Measurements from ENCODE around the gene CDC42BPB.

DNA sequence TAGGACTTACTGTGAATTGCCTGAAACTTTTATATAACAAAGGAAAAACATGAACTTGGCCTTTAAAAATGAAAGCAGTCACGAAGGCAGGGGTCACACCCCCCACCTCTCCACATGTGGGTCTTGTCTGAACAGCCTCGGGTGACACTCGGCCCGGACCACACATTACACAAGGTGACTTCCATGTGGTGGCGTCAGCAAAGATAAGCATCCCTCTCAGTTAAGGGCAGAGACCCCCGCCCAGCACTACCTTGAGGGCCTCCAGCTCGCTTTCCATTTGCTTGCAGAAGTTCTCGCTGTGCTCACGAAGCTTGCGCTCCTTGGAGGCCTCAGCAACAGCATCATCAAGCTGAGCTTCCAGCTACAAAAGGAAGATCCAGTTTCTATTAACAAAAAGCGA is 87.4 kb downstream of the CDC42BPB start:
- TF ChIP-seq, protein P1, sequence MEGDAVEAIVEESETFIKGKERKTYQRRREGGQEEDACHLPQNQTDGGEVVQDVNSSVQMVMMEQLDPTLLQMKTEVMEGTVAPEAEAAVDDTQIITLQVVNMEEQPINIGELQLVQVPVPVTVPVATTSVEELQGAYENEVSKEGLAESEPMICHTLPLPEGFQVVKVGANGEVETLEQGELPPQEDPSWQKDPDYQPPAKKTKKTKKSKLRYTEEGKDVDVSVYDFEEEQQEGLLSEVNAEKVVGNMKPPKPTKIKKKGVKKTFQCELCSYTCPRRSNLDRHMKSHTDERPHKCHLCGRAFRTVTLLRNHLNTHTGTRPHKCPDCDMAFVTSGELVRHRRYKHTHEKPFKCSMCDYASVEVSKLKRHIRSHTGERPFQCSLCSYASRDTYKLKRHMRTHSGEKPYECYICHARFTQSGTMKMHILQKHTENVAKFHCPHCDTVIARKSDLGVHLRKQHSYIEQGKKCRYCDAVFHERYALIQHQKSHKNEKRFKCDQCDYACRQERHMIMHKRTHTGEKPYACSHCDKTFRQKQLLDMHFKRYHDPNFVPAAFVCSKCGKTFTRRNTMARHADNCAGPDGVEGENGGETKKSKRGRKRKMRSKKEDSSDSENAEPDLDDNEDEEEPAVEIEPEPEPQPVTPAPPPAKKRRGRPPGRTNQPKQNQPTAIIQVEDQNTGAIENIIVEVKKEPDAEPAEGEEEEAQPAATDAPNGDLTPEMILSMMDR (IDR thresholded peaks at IDR 0.05) = no peak
- TF ChIP-seq POLR2AphosphoS5 (IDR thresholded peaks at IDR 0.05; ENCODE audit: low read depth, low read length) = no peak
- TF ChIP-seq, protein P2, sequence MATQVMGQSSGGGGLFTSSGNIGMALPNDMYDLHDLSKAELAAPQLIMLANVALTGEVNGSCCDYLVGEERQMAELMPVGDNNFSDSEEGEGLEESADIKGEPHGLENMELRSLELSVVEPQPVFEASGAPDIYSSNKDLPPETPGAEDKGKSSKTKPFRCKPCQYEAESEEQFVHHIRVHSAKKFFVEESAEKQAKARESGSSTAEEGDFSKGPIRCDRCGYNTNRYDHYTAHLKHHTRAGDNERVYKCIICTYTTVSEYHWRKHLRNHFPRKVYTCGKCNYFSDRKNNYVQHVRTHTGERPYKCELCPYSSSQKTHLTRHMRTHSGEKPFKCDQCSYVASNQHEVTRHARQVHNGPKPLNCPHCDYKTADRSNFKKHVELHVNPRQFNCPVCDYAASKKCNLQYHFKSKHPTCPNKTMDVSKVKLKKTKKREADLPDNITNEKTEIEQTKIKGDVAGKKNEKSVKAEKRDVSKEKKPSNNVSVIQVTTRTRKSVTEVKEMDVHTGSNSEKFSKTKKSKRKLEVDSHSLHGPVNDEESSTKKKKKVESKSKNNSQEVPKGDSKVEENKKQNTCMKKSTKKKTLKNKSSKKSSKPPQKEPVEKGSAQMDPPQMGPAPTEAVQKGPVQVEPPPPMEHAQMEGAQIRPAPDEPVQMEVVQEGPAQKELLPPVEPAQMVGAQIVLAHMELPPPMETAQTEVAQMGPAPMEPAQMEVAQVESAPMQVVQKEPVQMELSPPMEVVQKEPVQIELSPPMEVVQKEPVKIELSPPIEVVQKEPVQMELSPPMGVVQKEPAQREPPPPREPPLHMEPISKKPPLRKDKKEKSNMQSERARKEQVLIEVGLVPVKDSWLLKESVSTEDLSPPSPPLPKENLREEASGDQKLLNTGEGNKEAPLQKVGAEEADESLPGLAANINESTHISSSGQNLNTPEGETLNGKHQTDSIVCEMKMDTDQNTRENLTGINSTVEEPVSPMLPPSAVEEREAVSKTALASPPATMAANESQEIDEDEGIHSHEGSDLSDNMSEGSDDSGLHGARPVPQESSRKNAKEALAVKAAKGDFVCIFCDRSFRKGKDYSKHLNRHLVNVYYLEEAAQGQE (IDR thresholded peaks at IDR 0.05; ENCODE audit: insufficient read depth in 1 of 2, low read depth in 2 of 2, low read length in 1 of 2) = no peak

All from Panc1 (cell line).